ENCODE results near the gene DNAJC6.
"Not testable (repeated sequence)": the region's sequence is repeated elsewhere in the genome, so short reads cannot be mapped to it uniquely, and the experiment has no call there.

DNAJC6 gene

GRCh38 chr1:65284229-65284628, 25.1 kb upstream of the DNAJC6 start:
- DNase-seq, result no peak
- TF ChIP-seq CTCF (IDR thresholded peaks at IDR 0.05; ENCODE audit: low read depth, low read length, missing control alignments), result no peak
- in situ Hi-C loops (cut with HindIII; ENCODE audit: low pct_ligation_motif_present, low sequenced_read_pairs), result no loop called here
- no peak overlapping the region for H3K4me3 ChIP-seq (ENCODE audit: low read depth, low read length)
- no peak overlapping the region for H3K27ac ChIP-seq
- no peaks in the 10 kb centered on the region for H3K36me3 ChIP-seq (replicated peaks)
- no peaks in the 10 kb centered on the region for H3K27me3 ChIP-seq (replicated peaks)

GRCh38 chr1:65289449-65289848, 19.9 kb upstream of the DNAJC6 start:
- H3K27ac ChIP-seq, result no peak overlapping the region
- in situ Hi-C loops (cut with HindIII; ENCODE audit: low pct_ligation_motif_present, low sequenced_read_pairs), result no loop called here
- H3K4me3 ChIP-seq (ENCODE audit: low read depth, low read length), result no peak overlapping the region
- no peak for TF ChIP-seq CTCF (IDR thresholded peaks at IDR 0.05; ENCODE audit: low read depth, low read length, missing control alignments)
- H3K36me3 ChIP-seq (replicated peaks), result no peaks in the 10 kb centered on the region
- no peaks in the 10 kb centered on the region for H3K27me3 ChIP-seq (replicated peaks)
- no peak for DNase-seq

GRCh38 chr1:65291818-65292217, 17.5 kb upstream of the DNAJC6 start:
- DNase-seq; H3K27ac ChIP-seq; H3K4me3 ChIP-seq (ENCODE audit: low read depth, low read length); in situ Hi-C loops (cut with HindIII; ENCODE audit: low pct_ligation_motif_present, low sequenced_read_pairs); H3K27me3 ChIP-seq (replicated peaks); H3K36me3 ChIP-seq (replicated peaks): not testable (repeated sequence)

GRCh38 chr1:65292861-65293593, 16.3 kb upstream of the DNAJC6 start:
- in situ Hi-C loops (cut with HindIII; ENCODE audit: low pct_ligation_motif_present, low sequenced_read_pairs), result no loop called here

GRCh38 chr1:65297706-65298105, 11.6 kb upstream of the DNAJC6 start:
- no peaks in the 10 kb centered on the region for H3K27me3 ChIP-seq (replicated peaks)
- TF ChIP-seq CTCF (IDR thresholded peaks at IDR 0.05; ENCODE audit: low read depth, low read length, missing control alignments), result no peak
- in situ Hi-C loops (cut with HindIII; ENCODE audit: low pct_ligation_motif_present, low sequenced_read_pairs), result no loop called here
- no peak for DNase-seq
- H3K27ac ChIP-seq, result no peak overlapping the region
- H3K4me3 ChIP-seq (ENCODE audit: low read depth, low read length), result no peak overlapping the region
- no peaks in the 10 kb centered on the region for H3K36me3 ChIP-seq (replicated peaks)

More at GRCh38 chr1:65292861-65293593, 16.3 kb upstream of the DNAJC6 start:
- Histone ChIP-seq H3K27me3 (replicated peaks) (no peaks in the 10 kb centered on the region), H3K27ac (no peak overlapping the region), H3K36me3 (replicated peaks) (no peaks in the 10 kb centered on the region), H3K4me3 (ENCODE audit: low read depth, low read length) (no peak overlapping the region)
- TF ChIP-seq CTCF (IDR thresholded peaks at IDR 0.05; ENCODE audit: low read depth, low read length, missing control alignments), result no peak
- DNase-seq, result no peak

- no peak overlapping the region for H3K27ac ChIP-seq
- no peak for TF ChIP-seq CTCF (IDR thresholded peaks at IDR 0.05; ENCODE audit: low read depth, low read length, missing control alignments)
- in situ Hi-C loops (cut with HindIII; ENCODE audit: low pct_ligation_motif_present, low sequenced_read_pairs), result no loop called here
- DNase-seq, result no peak
- no peaks in the 10 kb centered on the region for H3K36me3 ChIP-seq (replicated peaks)
- H3K4me3 ChIP-seq (ENCODE audit: low read depth, low read length), result no peak overlapping the region
- H3K27me3 ChIP-seq (replicated peaks), result no peaks in the 10 kb centered on the region
These were observed 10.0 kb upstream of the DNAJC6 start for GRCh38 chr1:65299328-65299727.
